Measurements from ENCODE around the gene PIH1D1.

PIH1D1 gene

DNA sequence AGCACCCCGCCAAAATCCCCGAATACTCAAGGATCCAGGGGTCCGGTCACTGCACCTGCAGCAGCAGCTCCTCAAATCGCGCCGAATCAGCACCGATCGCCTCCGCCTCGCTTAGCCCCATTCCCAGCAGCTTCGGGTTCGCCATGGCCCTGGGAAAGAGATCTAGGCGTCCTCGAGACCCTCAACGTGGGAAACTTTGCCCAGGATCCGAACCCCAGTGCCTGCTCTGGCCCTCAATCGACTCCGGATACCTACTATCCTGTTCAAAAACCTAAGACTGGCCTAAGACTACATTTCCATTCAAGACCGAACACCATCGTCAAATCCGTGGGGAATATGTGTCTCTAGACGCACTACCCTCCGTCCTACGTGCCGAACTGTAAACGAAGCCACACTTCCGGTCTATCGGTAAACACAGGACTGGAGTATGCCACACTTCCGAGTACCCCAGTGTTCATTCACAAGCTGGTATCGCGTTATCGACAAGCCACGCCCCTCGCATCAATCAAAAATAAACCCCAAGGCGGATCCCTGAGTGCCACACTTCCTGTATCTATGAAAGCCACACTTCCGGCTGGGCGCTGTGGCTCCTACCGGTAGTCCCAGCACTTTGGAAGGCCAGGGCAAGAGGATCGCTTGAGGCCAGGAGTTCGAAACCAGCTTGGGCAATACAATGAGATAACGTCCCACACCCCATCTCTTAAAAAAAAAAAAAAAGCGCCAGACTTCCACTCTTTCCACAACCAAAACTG is at the start of gene PIH1D1:
PIH1D1 (minus strand) TSS at position 385 of the 752 bp plus-strand sequence; CDS start at position 145, 240 bp downstream.
- DNase-seq (ENCODE audit: low spot score) = peak; percentile 95

DNA sequence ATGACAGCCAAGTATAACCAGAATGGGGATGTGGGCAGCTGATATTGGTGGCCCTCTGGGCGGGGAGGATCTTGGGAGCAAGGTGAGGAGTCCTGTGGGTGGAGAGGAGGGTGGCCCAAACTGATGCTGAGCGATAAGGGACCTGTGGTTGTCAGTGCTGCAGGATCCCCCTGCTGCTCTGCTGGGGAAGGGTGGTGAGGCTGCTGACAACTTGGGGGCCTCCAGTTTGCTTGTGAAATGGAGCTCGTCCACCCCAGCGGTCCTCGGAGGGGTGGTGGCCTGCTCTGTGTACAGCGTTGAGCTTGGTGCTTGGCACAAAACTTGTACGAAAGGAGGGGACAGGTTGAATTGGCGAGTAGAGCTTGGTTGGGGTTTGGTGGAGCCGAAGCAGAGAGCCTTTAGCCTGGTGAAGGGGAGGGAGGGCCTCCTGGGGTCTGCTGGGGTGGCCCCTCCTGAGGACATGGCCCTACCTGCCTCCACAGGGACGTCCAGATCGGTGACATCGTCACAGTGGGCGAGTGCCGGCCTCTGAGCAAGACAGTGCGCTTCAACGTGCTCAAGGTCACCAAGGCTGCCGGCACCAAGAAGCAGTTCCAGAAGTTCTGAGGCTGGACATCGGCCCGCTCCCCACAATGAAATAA is 47.5 kb upstream of the PIH1D1 start:
- DNase-seq (ENCODE audit: low spot score) = no peak

DNA sequence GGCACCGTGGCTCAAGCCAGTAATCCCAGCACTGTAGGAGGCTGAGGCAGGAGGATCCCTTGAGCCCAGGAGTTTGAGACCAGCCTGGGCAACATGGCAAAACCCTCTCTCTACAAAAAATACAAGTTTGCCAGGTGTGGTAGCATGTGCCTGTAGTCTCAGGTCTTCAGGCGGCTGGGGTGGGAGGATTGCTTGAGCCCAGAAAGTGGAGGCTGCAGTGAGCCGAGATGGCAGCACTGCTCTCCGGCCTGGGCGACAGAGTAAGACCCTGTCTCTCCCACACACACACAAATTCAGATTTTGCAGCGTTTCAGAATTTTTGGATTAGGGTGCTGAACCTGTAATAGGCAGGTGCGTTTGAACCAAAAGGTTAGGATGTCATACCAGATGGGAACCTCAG is 46.9 kb upstream of the PIH1D1 start:
- DNase-seq (ENCODE audit: low spot score) = no peak

DNA sequence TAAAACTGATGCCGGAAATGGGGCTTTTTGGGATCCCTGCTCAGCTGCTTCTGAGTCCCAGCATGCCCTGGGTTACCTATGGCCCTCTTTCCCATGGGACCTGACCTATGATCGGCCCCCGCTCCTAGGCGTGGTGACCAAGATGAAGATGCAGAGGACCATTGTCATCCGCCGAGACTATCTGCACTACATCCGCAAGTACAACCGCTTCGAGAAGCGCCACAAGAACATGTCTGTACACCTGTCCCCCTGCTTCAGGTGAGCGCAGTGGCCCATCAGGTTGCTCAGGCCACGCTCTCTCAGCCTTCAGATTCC is 46.1 kb upstream of the PIH1D1 start:
- no peak for DNase-seq (ENCODE audit: low spot score)

DNA sequence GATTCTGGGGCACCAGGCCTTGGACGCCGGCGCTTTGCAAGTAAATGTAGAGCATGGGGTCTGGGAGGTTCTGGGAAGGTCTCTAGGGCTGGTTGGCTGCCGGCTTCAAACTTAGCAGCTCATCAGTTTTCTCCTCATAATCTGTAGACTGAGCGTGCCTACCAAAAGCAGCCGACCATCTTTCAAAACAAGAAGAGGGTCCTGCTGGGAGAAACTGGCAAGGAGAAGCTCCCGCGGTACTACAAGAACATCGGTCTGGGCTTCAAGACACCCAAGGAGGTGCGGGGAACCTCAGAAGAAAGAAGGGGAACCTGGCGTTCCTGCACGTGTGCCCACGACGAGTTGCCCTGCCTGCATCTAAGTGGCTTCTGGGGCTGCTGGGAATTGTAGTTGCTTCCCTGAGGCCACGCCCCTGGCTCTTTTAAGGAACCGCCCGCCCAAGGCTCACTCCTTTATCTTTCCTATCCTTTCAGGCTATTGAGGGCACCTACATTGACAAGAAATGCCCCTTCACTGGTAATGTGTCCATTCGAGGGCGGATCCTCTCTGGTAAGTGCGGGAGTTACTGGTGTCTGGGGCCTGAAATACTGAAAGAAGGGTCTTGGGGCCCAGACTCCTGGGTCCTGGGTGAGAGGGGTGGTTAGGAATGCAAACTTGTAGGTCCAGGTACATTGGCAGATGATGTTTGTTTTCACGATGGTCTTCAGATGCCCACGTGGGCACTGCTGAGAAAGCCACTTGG is 45.6 kb upstream of the PIH1D1 start:
- DNase-seq (ENCODE audit: low spot score) = no peak

DNA sequence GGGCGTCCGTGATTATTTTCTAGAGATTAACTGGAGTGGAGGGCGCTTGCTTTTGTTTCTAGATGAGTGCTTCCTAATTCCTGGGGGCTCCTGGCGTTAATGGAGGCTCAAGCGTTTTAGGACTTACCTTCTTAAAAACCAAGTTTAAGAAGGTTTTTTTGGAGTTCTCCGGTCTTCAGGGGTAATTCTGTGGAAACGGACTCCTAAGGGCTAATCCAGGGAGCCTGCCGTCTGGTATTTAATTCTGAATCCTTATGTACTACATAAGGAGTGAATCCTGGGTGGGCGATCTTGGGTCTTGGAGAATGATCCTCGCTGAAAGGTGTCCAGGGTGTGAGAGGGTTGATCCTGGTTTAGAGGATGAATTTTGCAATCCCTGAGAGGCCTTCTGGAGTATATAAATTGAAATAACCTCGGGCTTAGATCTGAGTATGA is 45.0 kb upstream of the PIH1D1 start:
- no peak for DNase-seq (ENCODE audit: low spot score)

DNA sequence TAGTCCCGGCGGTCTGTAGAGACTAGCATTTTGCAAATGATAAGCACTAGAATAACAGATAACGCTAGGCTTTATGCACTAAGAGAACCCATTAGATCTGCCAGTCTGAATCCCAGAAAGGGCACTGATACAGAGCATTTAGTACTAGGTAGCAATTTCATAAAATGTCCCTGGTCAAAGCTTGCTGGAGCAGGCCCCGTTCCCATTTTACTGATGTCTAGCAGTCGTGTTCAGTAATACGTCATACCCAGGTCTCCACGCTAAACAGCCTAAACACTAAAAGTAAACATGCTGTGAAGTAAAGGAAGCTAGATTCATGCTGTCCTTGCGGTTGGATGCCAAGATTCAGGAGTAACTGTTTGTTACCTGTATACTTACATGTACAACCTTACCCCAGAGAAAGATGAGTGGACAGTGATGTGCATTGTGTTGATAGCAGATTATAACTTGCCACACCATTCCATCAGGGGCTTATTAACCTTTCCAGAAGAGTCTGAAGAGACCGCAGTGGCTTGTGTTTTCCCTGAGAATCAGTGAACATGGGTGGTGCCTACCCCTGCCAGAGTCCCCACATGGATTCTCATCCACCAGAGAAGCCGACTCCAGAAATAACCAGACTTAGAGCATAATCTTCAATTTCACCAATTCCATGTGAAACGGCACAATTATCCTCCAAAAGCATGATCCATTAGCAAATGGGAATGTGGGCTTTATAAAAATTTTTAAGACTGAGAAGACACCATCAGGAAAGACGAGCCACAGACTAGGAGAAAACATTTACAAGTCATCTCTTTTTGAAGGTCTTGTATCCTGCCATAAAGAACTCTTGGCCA is 41.2 kb upstream of the PIH1D1 start:
- DNase-seq (ENCODE audit: low spot score) = no peak

DNA sequence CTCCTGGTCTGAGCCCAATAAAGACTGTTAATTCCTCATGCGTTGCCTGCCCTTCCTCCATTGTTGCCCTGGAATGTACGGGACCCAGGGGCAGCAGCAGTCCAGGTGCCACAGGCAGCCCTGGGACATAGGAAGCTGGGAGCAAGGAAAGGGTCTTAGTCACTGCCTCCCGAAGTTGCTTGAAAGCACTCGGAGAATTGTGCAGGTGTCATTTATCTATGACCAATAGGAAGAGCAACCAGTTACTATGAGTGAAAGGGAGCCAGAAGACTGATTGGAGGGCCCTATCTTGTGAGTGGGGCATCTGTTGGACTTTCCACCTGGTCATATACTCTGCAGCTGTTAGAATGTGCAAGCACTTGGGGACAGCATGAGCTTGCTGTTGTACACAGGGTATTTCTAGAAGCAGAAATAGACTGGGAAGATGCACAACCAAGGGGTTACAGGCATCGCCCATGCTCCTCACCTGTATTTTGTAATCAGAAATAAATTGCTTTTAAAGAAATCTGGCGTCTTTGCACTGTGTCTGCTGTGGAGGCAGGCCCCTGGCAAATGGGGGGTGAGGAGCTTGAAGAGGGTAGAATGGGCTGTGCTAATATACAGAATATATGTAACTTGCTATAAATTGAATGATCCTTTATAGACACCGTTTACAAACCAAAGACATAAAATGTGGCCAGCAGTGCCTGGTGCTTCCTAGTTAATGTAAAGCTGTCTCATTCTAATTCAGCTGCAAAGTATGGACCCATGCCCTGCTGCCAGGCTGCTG is 40.4 kb upstream of the PIH1D1 start:
- DNase-seq (ENCODE audit: low spot score) = no peak

DNA sequence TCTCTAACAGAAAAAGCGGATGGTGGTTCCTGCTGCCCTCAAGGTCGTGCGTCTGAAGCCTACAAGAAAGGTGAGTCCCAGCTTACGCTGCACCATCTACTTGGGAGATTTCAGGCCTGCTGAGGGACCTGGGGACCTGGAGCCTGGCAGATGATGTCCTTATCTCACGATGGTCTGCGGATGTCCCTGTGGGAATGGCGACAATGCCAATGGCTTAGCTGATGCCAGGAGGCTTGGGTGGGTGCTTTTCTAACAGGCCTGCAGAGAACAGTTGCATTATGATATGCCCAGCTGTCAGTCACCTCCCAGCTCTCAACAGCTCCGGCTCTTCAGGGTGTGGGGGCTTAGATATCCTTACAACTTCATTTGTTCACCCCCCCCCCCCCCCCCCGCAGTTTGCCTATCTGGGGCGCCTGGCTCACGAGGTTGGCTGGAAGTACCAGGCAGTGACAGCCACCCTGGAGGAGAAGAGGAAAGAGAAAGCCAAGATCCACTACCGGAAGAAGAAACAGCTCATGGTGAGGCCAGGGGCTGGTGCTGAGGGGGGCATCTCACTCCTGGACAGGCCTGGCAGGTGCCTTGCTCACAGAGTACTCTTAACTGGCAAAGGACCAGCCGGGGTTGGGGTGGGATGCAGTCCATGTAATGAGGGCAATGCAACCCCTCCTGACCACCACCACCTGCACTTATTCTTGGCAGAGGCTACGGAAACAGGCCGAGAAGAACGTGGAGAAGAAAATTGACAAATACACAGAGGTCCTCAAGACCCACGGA is 39.6 kb upstream of the PIH1D1 start:
- no peak for DNase-seq (ENCODE audit: low spot score)

DNA sequence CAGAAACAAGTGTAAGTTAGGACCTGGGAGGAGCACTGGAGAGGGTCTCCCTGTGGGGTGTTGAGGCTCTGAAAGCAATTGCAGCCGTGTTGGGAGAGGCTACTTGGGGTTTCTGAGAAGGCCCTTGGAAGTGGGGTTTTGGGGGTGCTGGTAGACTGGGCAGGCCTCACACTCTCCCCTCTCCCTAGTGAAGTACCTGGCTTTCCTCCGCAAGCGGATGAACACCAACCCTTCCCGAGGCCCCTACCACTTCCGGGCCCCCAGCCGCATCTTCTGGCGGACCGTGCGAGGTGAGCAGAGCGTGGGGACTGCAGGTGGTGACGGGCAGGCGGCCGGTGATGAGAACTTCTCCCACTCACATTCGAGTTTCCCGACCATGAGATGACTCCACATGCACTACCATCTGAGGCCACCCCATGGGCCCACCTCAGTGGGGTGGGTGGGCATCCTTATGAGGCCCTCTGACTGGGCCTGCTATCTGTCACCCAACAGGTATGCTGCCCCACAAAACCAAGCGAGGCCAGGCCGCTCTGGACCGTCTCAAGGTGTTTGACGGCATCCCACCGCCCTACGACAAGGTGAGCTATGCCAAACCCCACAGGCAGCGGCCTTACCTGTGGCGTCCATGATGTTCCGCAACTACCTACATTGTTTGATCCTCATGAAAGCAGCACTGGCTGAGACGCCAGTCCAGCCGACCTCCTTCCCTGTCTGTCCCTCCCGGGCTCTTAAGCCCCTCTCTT is 38.8 kb upstream of the PIH1D1 start:
- DNase-seq (ENCODE audit: low spot score) = no peak

DNA sequence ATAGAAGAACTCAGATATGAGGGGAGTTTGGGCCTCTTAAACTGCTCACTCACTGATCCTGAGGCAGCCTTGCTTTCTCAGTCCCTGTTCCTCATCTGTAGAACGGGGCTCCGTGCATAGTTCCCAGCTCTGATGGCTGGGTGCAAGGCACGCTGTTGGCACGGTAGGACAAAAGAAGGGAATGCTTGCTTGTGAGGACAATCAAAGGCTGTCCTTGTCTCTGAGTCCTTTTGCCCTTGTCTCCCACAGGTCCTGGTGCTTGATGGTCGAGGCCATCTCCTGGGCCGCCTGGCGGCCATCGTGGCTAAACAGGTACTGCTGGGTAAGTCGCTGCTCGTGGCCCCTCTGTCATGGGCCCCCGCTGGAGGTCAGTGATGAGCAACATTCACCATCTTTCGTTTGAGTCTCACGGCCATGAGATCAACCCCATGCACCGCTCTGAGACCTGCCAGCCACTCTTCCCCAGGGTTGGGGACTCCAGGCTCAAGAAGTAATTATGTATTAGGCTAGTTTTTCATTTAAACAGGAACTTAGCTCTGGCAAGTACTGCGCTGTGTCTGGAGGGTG is 38.1 kb upstream of the PIH1D1 start:
- DNase-seq (ENCODE audit: low spot score) = no peak

DNA sequence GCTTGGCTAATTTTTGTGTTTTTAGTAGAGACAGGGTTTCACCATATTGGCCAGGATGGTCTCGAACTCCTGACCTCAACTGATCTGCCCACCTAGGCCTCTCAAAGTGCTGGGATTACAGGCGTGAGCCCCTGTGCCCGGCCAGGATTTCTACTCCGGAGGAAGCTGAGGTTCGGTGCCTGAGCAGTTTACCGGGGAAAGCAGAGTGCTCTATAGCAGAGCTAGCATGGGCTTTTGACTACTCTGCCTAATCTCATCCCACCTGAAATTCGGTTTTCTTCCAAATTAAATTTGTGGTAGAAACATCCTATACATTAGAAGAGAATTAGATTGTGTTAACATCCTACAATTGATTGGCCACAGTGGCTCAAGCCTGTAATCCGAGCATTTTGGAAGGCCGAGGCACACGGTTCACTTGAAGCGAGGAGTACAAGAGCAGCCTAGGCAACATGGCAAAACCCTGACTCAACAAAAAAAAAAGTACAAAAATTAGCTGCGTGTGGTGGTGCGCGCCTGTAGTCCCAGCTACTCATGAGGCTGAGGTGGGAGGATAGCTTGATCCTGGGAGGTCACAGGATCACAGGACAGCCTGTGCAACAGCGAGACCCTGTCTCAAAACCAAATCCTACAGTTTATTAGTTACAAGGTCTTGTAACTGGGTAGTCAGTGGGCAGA is 37.4 kb upstream of the PIH1D1 start:
- no peak for DNase-seq (ENCODE audit: low spot score)

DNA sequence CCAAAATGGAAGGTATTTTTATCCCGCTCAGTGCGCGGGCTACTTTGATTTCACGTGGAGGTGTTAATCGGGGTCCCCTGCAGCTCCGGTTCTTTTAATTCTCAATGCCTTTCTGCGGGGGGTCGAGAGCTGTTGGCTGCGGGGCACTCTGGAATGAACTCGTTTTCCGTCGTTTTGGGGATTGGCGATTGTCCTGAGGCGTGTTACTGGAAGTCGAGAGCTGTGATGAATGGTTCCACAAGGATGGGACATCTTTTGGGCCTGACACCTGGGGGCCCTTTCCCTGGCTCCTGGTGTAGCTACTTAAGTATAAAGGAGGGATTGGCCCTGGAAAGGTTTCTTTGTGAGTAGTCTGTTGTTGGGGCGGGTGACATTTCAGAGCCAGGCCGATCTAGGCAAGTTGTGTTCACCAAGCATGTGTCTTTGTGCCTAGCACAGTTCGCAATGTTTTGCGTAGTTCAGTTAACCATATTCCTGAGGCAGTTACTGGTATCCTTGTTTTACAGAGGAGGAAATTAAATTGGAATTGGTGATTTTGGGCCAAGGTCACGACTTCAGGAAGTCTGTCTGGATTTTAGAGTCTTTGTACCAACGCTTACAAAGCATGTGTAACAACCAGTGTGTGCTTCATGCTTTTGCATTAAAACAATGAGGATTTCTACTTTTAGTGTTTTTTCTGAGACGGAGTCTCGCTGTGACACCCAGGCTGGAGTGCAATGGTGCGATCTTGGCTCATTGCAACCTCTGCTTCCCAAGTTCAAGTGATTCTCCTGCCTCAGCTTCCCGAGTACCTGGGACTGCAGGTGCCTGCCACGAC is 36.6 kb upstream of the PIH1D1 start:
- no peak for DNase-seq (ENCODE audit: low spot score)

DNA sequence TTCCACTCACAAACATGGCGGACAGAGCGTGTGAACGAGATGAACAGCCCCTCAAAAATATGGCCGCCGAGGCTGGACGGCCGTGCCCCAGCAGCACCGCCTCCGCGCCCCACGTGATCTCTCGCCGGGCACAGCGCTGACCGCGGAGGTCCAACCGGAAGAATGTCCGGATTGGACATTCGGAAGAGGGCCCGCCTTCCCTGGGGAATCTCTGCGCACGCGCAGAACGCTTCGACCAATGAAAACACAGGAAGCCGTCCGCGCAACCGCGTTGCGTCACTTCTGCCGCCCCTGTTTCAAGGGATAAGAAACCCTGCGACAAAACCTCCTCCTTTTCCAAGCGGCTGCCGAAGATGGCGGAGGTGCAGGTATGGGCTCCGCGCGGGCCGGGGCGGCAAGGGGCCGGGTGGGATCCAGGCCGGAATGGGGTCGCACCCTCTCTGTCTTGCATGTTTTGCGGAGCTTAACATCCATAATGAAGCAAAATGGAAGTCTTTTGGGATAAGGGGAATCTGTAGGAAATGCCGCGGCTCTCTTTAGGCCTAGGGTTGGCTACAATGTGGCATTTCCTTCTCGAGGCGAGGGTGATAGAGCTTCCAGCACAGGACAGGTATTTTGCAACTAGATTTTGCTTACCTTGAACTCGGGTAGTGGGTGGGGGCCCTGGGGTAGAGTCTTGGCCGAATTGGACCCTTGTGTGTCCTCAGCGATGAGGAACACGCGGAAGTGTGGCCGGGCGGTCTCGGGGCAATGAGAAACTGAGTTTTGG is 35.8 kb upstream of the PIH1D1 start, which contains the start of gene RPL13A:
RPL13A (plus strand) TSS at position 332 of the 769 bp plus-strand sequence; CDS start at position 354, 22 bp downstream.
- DNase-seq (ENCODE audit: low spot score) = peak; percentile 100

DNA sequence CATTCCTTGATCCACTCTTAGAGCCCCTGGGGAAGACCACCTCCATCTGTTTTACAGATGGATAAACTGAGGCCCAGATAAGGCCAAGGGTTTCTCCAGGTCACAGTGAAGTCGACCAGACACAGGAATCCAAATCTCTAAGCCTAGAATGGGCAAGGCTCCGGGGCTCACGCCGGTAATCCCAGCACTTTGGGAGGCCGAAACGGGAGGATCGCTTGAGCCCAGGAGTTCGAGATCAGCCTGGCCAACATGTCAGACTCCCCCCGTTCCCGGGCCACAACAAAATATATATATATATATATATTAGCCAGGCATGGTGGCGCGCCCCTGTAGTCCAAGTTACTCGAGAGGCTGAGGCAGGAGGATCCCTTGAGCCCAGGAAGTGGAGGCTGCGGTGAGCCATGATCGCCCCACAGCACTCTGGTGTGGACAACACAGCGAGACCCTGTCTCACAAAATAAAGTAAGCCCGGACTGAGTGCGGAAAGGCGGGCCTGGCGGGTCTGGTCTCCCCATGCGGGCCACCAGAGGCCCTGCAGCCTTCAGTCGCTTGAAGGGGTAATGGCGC is 35.2 kb upstream of the PIH1D1 start:
- no peak for DNase-seq (ENCODE audit: low spot score)

DNA sequence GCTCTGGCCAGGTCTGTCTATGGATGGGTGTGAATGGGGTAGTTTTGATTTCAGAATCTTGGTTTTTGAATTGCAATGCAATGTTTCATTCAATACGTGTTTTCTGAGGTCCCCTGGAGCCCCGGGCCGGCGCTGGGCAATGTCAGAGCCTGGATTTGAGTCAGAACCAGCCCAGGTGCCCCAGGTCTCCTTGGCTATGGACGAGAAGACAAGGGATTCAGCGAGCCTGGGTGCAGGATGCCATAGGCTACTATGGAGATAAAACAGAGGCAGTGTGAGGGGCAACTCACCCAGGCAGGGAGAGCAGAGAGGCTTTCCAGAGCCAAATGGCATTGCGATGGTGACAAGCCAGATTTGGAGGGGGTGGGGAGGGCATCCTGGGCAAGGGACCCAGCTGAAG is 34.6 kb upstream of the PIH1D1 start:
- no peak for DNase-seq (ENCODE audit: low spot score)

All from ecto neural progenitor cell (in vitro differentiated cells).